HEK293 (cell line): ENCODE results near the gene ABCC3.
A peak's percentile ranks its signal among the peaks of the same experiment; 100 is the strongest.
"Not testable (repeated sequence)": the region's sequence is repeated elsewhere in the genome, so short reads cannot be mapped to it uniquely, and the experiment has no call there.

Source experiments
- CTCF ChIA-PET: fragments of 350-600 bp; formaldehyde crosslinking; extraction: SDS; loops from one replicate; lab custom pipeline; 2021; ENCODE audit warnings: antibody characterized with exemption; lab: Yijun Ruan, JAX
- POLR2A ChIA-PET: fragments of 300-600 bp; formaldehyde crosslinking; extraction: SDS; loops from one replicate; lab custom pipeline; 2020; ENCODE audit warnings: antibody characterized with exemption, inconsistent platforms; lab: Yijun Ruan, JAX
- H3K27ac ChIP-seq: fragments of 200-500 bp; sonication (Bioruptor generic); 2 replicates; pipeline ENCODE4 v1.5.1; 2014; ENCODE audit warnings: low read depth, low read length, control low read depth, inconsistent platforms; ENCODE audit errors: extremely low read depth
- H3K36me3 ChIP-seq, 2 experiments: fragments of 200-500 bp in 1 of 2; sonication (Bioruptor generic) in 1 of 2; 1 replicate in 1 of 2; 2 replicates in 1 of 2; pipeline ENCODE4 v1.5.1; 2014 to 2017; ENCODE audit warnings: inconsistent platforms in 2 of 2, low read length in 2 of 2; ENCODE audit not compliant: control insufficient read depth in 2 of 2, insufficient read depth in 1 of 2
- H3K4me1 ChIP-seq: fragments of 200-500 bp; sonication (Bioruptor generic); 2 replicates; pipeline ENCODE4 v1.5.1; 2014; ENCODE audit warnings: mild to moderate bottlenecking, low read length, inconsistent platforms; ENCODE audit not compliant: control insufficient read depth, insufficient read depth
- H3K4me3 ChIP-seq: 2 replicates; pipeline ENCODE4 v1.5.1; 2011; ENCODE audit warnings: low read depth, mild to moderate bottlenecking, control low read depth, low read length, moderate library complexity
- H3K9me3 ChIP-seq: fragments of 200-500 bp; sonication (Bioruptor generic); 2 replicates; pipeline ENCODE4 v1.5.1; 2014; ENCODE audit warnings: low read depth, low read length, inconsistent platforms; ENCODE audit not compliant: control insufficient read depth, insufficient read depth
- ZBTB17 ChIP-seq: fragments of 450-650 bp; formaldehyde crosslinking; IDR thresholded peaks from 2 replicates; pipeline ENCODE4 v1.5.1; 2016; ENCODE audit warnings: missing biosample characterization, missing genetic modification characterization
- ZBTB20 ChIP-seq: fragments of 450-650 bp; formaldehyde crosslinking; IDR thresholded peaks from 2 replicates; pipeline ENCODE4 v1.5.1; 2016; ENCODE audit warnings: missing biosample characterization, missing genetic modification characterization
- ZNF121 ChIP-seq: fragments of 450-650 bp; formaldehyde crosslinking; IDR thresholded peaks from 2 replicates; pipeline ENCODE4 v1.5.1; 2016; ENCODE audit warnings: missing biosample characterization, missing genetic modification characterization
- ZNF214 ChIP-seq: fragments of 450-650 bp; formaldehyde crosslinking; IDR thresholded peaks from 2 replicates; pipeline ENCODE4 v1.5.1; 2017; ENCODE audit warnings: missing biosample characterization, mild to moderate bottlenecking, missing genetic modification characterization, borderline replicate concordance
- ZNF354C ChIP-seq: fragments of 450-650 bp; formaldehyde crosslinking; IDR thresholded peaks from 2 replicates; pipeline ENCODE4 v1.5.1; 2016; ENCODE audit warnings: missing biosample characterization, missing genetic modification characterization, low read depth, borderline replicate concordance
- ZNF692 ChIP-seq: fragments of 450-650 bp; formaldehyde crosslinking; IDR thresholded peaks from 2 replicates; pipeline ENCODE4 v1.5.1; 2016; ENCODE audit warnings: missing biosample characterization, missing genetic modification characterization
- ZNF701 ChIP-seq: fragments of 450-650 bp; formaldehyde crosslinking; IDR thresholded peaks from 2 replicates; pipeline ENCODE4 v1.5.1; 2016; ENCODE audit warnings: missing biosample characterization, missing genetic modification characterization
- ZNF704 ChIP-seq: fragments of 450-650 bp; formaldehyde crosslinking; IDR thresholded peaks from 2 replicates; pipeline ENCODE4 v1.5.1; 2016; ENCODE audit warnings: missing biosample characterization, missing genetic modification characterization
- ZSCAN4 ChIP-seq: fragments of 450-650 bp; formaldehyde crosslinking; IDR thresholded peaks from 2 replicates; pipeline ENCODE4 v1.5.1; 2017; ENCODE audit warnings: missing biosample characterization, missing genetic modification characterization
- TF ChIP-seq, protein P1 (sequence below): fragments of 450-650 bp; formaldehyde crosslinking; IDR thresholded peaks from 2 replicates; pipeline ENCODE4 v1.5.1; 2016; ENCODE audit warnings: missing biosample characterization, missing genetic modification characterization

Gene ABCC3

GRCh38 chr17:50708050-50709000 is 73.6 kb downstream of the ABCC3 start (continued):
- TF ChIP-seq ZNF692 (tag by site-specific recombination) (no peak), ZNF354C (tag by site-specific recombination) (no peak), ZSCAN4 (tag by site-specific recombination) (no peak; the same call in 1 of the 2 replicates), ZBTB20 (0 out of 2 replicates have a peak, but pooled peaks have one; percentile 30)
- TF ChIP-seq, protein P1, sequence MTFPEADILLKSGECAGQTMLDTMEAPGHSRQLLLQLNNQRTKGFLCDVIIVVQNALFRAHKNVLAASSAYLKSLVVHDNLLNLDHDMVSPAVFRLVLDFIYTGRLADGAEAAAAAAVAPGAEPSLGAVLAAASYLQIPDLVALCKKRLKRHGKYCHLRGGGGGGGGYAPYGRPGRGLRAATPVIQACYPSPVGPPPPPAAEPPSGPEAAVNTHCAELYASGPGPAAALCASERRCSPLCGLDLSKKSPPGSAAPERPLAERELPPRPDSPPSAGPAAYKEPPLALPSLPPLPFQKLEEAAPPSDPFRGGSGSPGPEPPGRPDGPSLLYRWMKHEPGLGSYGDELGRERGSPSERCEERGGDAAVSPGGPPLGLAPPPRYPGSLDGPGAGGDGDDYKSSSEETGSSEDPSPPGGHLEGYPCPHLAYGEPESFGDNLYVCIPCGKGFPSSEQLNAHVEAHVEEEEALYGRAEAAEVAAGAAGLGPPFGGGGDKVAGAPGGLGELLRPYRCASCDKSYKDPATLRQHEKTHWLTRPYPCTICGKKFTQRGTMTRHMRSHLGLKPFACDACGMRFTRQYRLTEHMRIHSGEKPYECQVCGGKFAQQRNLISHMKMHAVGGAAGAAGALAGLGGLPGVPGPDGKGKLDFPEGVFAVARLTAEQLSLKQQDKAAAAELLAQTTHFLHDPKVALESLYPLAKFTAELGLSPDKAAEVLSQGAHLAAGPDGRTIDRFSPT (tag by site-specific recombination) = no peak

- H3K9me3 ChIP-seq, H3K4me1 ChIP-seq: not testable (repeated sequence)
- TF ChIP-seq ZBTB17 (peak; percentile 41; the same call in 1 of the 2 replicates), ZNF121 (peak; percentile 86)
- H3K27ac ChIP-seq = peak overlapping the region; percentile 99
- ChIA-PET CTCF (interaction anchor here (0.6 to 1.4 kb wide), 4 partner anchors 9 to 144 kb away, joined by 3 to 12 read pairs (median 4); no protein-coding TSS in a partner anchor), POLR2A (interaction anchor here (1.2 to 4.6 kb wide), 3 partner anchors 10 to 158 kb away, joined by 4 to 46 read pairs (median 5); partner anchors contain the start of genes LUC7L3 and TOB1)
- H3K4me3 ChIP-seq = peak overlapping the region; percentile 89
- H3K36me3 ChIP-seq = peaks cover 13 to 16% of the 10 kb centered on the region in 2 experiments; a peak in 2 of 3 replicates
These were observed 74.4 kb downstream of the ABCC3 start for GRCh38 chr17:50709053-50709452.

DNA sequence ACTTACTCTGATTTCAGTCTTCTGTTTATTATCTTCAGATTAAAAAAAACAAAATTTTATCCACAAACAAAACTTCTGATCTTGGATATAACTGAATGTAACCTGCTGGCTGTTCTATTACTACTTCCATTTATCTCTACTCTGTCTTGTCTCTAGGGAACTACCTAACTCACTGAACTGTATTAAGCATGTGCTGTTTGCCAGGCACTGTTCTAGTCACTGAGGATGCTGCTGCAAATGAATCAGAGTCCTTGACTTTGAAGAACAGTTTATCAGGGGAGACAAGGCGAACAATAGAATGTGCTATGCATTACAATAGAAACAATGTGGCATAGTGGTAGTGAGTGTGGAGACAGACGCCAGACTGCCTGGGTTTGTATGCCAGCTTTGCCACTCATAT is 75.3 kb downstream of the ABCC3 start:
- H3K4me3 ChIP-seq = no peak overlapping the region
- H3K27ac ChIP-seq = no peak overlapping the region
- TF ChIP-seq ZNF701 (tag by site-specific recombination) (no peak), ZNF692 (tag by site-specific recombination) (no peak), ZNF214 (tag by site-specific recombination) (no peak), ZNF704 (tag by site-specific recombination) (no peak)
- peaks cover 9% of the 10 kb centered on the region for H3K4me1 ChIP-seq
- H3K9me3 ChIP-seq = no peaks in the 10 kb centered on the region
- POLR2A ChIA-PET = interaction anchor here (0.6 to 4.6 kb wide), 2 partner anchors 9 to 1765 kb away, joined by 6 to 46 read pairs; partner anchors contain the start of genes LUC7L3 and SNF8
- CTCF ChIA-PET = interaction anchor here (0.6 to 1.3 kb wide), 2 partner anchors 20 to 118 kb away, joined by 3 to 5 read pairs; no protein-coding TSS in a partner anchor
- H3K36me3 ChIP-seq = peaks cover 6 to 8% of the 10 kb centered on the region in 2 experiments; a peak in 2 of 3 replicates
